IMR-90 (cell line): ENCODE data around the gene MUC6. TPM values are rescaled to one million over a fixed set of nuclear protein-coding genes. Genes with fewer than 3 reads are reported as not detected.

ENCODE experiments used
- ATAC-seq: fragments of 200-7000 bp; cut with Tn5 transposase; 2 replicates; pipeline ENCODE4 v1.9.1; 2020; ENCODE audit warnings: low read depth, mild to moderate bottlenecking, moderate library complexity
- BruUV-seq: library from RNA; stranded (reverse); fragments of 400-500 nt; replicated peaks from 2 replicates; lab custom pipeline; 2021; lab: Mats Ljungman, UMichigan
- CTCF ChIA-PET: fragments of 300-600 bp; formaldehyde crosslinking; extraction: SDS; loops from one replicate; lab custom pipeline; 2021; ENCODE audit warnings: antibody characterized with exemption; lab: Yijun Ruan, JAX
- POLR2A ChIA-PET: fragments of 300-600 bp; sonication (Branson Sonifier 250); formaldehyde crosslinking; loops from one replicate; lab custom pipeline; 2022; ENCODE audit warnings: antibody characterized with exemption; ENCODE audit not compliant: unreplicated experiment; lab: Charles Lee
- DNase-seq: peaks from one replicate; pipeline ENCODE4 v3.0.0; 2013
- H2AFZ ChIP-seq: replicated peaks from 2 replicates; pipeline ENCODE3; 2013; ENCODE audit warnings: low read length, mild to moderate bottlenecking; ENCODE audit not compliant: poor library complexity
- H2AK5ac ChIP-seq: 2 replicates; pipeline ENCODE4 v1.6.1; 2013; ENCODE audit warnings: low read depth, low read length, inconsistent platforms
- H2AK9ac ChIP-seq: replicated peaks from 2 replicates; pipeline ENCODE3; 2013; ENCODE audit warnings: mild to moderate bottlenecking, low read depth, low read length, moderate library complexity; ENCODE audit not compliant: poor library complexity
- H2BK120ac ChIP-seq: 2 replicates; pipeline ENCODE4 v1.6.1; 2013; ENCODE audit warnings: low read depth, low read length, inconsistent platforms
- H2BK15ac ChIP-seq: 3 replicates; pipeline ENCODE4 v1.6.1; 2013; ENCODE audit warnings: low read depth, low read length, inconsistent platforms
- H2BK20ac ChIP-seq: 2 replicates; pipeline ENCODE4 v1.6.1; 2013; ENCODE audit warnings: low read depth, mild to moderate bottlenecking, inconsistent platforms, low read length, moderate library complexity
- H2BK5ac ChIP-seq: 2 replicates; pipeline ENCODE4 v1.6.1; 2013; ENCODE audit warnings: mild to moderate bottlenecking, low read depth, low read length, inconsistent platforms; ENCODE audit not compliant: poor library complexity, severe bottlenecking
- H3K14ac ChIP-seq: replicated peaks from 2 replicates; pipeline ENCODE4 v1.6.1; 2013; ENCODE audit warnings: low read depth, low read length, inconsistent platforms
- H3K18ac ChIP-seq: 2 replicates; pipeline ENCODE4 v1.6.1; 2013; ENCODE audit warnings: low read depth, low read length, control low read depth
- H3K23ac ChIP-seq: 2 replicates; pipeline ENCODE4 v1.6.1; 2013; ENCODE audit warnings: low read depth, low read length, inconsistent platforms
- H3K27ac ChIP-seq: 2 replicates; pipeline ENCODE4 v1.5.1; 2013; ENCODE audit warnings: mild to moderate bottlenecking, control low read depth, low read length; ENCODE audit not compliant: insufficient read depth
- H3K27me3 ChIP-seq: 2 replicates; pipeline ENCODE4 v1.6.1; 2013; ENCODE audit warnings: low read length; ENCODE audit not compliant: control insufficient read depth, insufficient read depth
- H3K36me3 ChIP-seq: 2 replicates; pipeline ENCODE4 v1.6.1; 2013; ENCODE audit warnings: low read length, mixed read lengths; ENCODE audit not compliant: control insufficient read depth, insufficient read depth
- H3K4ac ChIP-seq: 2 replicates; pipeline ENCODE4 v1.6.1; 2013; ENCODE audit warnings: low read depth, low read length, inconsistent platforms
- H3K4me1 ChIP-seq: 2 replicates; pipeline ENCODE4 v1.6.1; 2013; ENCODE audit warnings: low read length, mixed read lengths; ENCODE audit not compliant: control insufficient read depth, insufficient read depth
- H3K4me2 ChIP-seq: 2 replicates; pipeline ENCODE4 v1.6.1; 2013; ENCODE audit warnings: low read depth, mild to moderate bottlenecking, control low read depth, low read length, moderate library complexity
- H3K4me3 ChIP-seq: 2 replicates; pipeline ENCODE4 v1.5.1; 2013; ENCODE audit warnings: low read depth, mild to moderate bottlenecking, control low read depth, low read length, moderate library complexity; ENCODE audit not compliant: insufficient read depth
- H3K56ac ChIP-seq: 2 replicates; pipeline ENCODE4 v1.6.1; 2013; ENCODE audit warnings: low read length, inconsistent platforms; ENCODE audit not compliant: insufficient read depth; ENCODE audit errors: extremely low read depth
- H3K79me1 ChIP-seq, 2 experiments: 2 replicates each; pipeline ENCODE4 v1.6.1; 2013; ENCODE audit warnings: low read length in 2 of 2, inconsistent platforms in 1 of 2, low read depth in 1 of 2
- H3K9ac ChIP-seq: 2 replicates; pipeline ENCODE4 v1.6.1; 2013; ENCODE audit warnings: low read depth, low read length, control low read depth
- H3K9me1 ChIP-seq: 2 replicates; pipeline ENCODE4 v1.6.1; 2013; ENCODE audit warnings: low read length, inconsistent platforms; ENCODE audit not compliant: insufficient read depth
- H3K9me3 ChIP-seq: 2 replicates; pipeline ENCODE4 v1.6.1; 2013; ENCODE audit warnings: low read length; ENCODE audit not compliant: control insufficient read depth, insufficient read depth
- H4K20me1 ChIP-seq: 2 replicates; pipeline ENCODE4 v1.6.1; 2013; ENCODE audit warnings: low read length, inconsistent platforms; ENCODE audit not compliant: insufficient read depth
- H4K5ac ChIP-seq: 2 replicates; pipeline ENCODE4 v1.6.1; 2013; ENCODE audit warnings: mild to moderate bottlenecking, low read depth, low read length, control low read depth
- H4K8ac ChIP-seq, 2 experiments: 2 replicates each; pipeline ENCODE4 v1.6.1; 2013; ENCODE audit warnings: low read depth in 2 of 2, low read length in 2 of 2, control low read depth in 1 of 2, inconsistent platforms in 1 of 2
- H4K91ac ChIP-seq: 2 replicates; pipeline ENCODE4 v1.6.1; 2013; ENCODE audit warnings: low read depth, low read length, inconsistent platforms; ENCODE audit not compliant: insufficient read depth
- NFE2L2 ChIP-seq: fragments of 150-350 bp; IDR thresholded peaks from 2 replicates; pipeline ENCODE4 v1.6.1; 2016; ENCODE audit warnings: low read depth, mild to moderate bottlenecking, low read length
- USF2 ChIP-seq: fragments of 150-350 bp; IDR thresholded peaks from 2 replicates; pipeline ENCODE4 v1.6.1; 2017; ENCODE audit warnings: mild to moderate bottlenecking, antibody characterized with exemption, low read length, low read depth
- WGBS, 2 experiments: methylation state at CpG; one replicate each; pipeline versions ENCODE4 v1.1.5 to v1.1.7; 2013; ENCODE audit warnings: missing lambda C conversion rate in 2 of 2; ENCODE audit not compliant: insufficient read length in 1 of 2; ENCODE audit errors: extremely low coverage in 2 of 2; 5-methylcytosine and 5-hydroxymethylcytosine counted together
- dilution Hi-C: fragments of 300-500 bp; cut with HindIII; formaldehyde crosslinking; loops from one replicate; pipeline ENCODE4 v1.14.3; 2018; ENCODE audit warnings: low sequenced_read_pairs; ENCODE audit not compliant: unreplicated experiment
- in situ Hi-C: fragments of 300-500 bp; cut with MboI; formaldehyde crosslinking; loops from 3 replicates; pipeline ENCODE4 v1.14.3; 2019; ENCODE audit warnings: low sequenced_read_pairs, inconsistent platforms, mixed read lengths
- intact Hi-C: fragments of 100-400 bp; cut with micrococcal nuclease; formaldehyde crosslinking; loops from 2 replicates; pipeline ENCODE4 v1.10.0; 2022
- polyA plus RNA-seq, 3 experiments: library from polyadenylated mRNA; depleted of rRNA; stranded (reverse); fragments of >200 nt; gene quantifications; 2 replicates each; pipeline ENCODE4 v1.2.3, GENCODE V29; 2012; ENCODE audit warnings: low replicate concordance in 1 of 3
- total RNA-seq: library from RNA; depleted of rRNA; stranded (reverse); fragments of >200 nt; gene quantifications from 2 replicates; pipeline ENCODE4 v1.2.3, GENCODE V29; 2012

MUC6 gene
- total and polyA plus RNA-seq, 2 of the 4 experiments (the other 2 are of a cell fraction), result not detected

- no TSS peak for BruUV-seq
- H4K20me1 ChIP-seq, result peaks cover 6% of the 10 kb centered on the region; the same call in 1 of the 2 replicates
- H3K9me1 ChIP-seq, result no peaks in the 10 kb centered on the region
- no peaks in the 10 kb centered on the region for H3K4me1 ChIP-seq
- H4K5ac ChIP-seq, result no peak overlapping the region
- 53% methylated on average over 11 of the region's 16 CpGs; no CpG with 5 or more reads in 1 of the 2 experiments for WGBS, 2 experiments
- no peak overlapping the region for H3K27ac ChIP-seq
- no peak overlapping the region for H2AK5ac ChIP-seq
- H3K14ac ChIP-seq, result no peak overlapping the region
- no peak overlapping the region for H3K4me3 ChIP-seq
- no peak overlapping the region for H3K18ac ChIP-seq
- ChIA-PET POLR2A (no interaction called here), CTCF (no interaction called here)
- H3K27me3 ChIP-seq, result no peaks in the 10 kb centered on the region
- H4K91ac ChIP-seq, result no peak overlapping the region
- H4K8ac ChIP-seq, result no peak overlapping the region
- no peaks in the 10 kb centered on the region for H3K36me3 ChIP-seq
- H3K4ac ChIP-seq, result no peak overlapping the region
- H3K56ac ChIP-seq, result no peak overlapping the region
- no peak overlapping the region for H2BK20ac ChIP-seq
- H2BK120ac ChIP-seq, result no peak overlapping the region
- in situ Hi-C loops, result no loop called here
- H2BK5ac ChIP-seq, result no peak overlapping the region
- no peak overlapping the region for H3K23ac ChIP-seq
- no peak overlapping the region for H3K9ac ChIP-seq
- no peak overlapping the region for H2AK9ac ChIP-seq
- H3K9me3 ChIP-seq, result no peaks in the 10 kb centered on the region
- no peak for ATAC-seq
- dilution Hi-C loops, result no loop called here
- intact Hi-C loops, result no loop called here
- no peak overlapping the region for H2BK15ac ChIP-seq
- no peak overlapping the region for H2AFZ ChIP-seq
- H3K79me1 ChIP-seq, result no peaks in the 10 kb centered on the region
- no peak for DNase-seq
- H3K4me2 ChIP-seq, result no peak overlapping the region
- TF ChIP-seq NFE2L2 (no peak), USF2 (no peak)
Measured at GRCh38 chr11:1029654-1030053, 6.9 kb downstream of the MUC6 start.
